GM19328 (cell line): ENCODE results near the gene ZNRF1.

ENCODE experiments used
- ATAC-seq: cut with Tn5 transposase; IDR thresholded peaks from one replicate; pipeline ENCODE4 v1.9.1; 2021; ENCODE audit warnings: mild to moderate bottlenecking, moderate library complexity; ENCODE audit not compliant: unreplicated experiment

The ZNRF1 gene

DNA sequence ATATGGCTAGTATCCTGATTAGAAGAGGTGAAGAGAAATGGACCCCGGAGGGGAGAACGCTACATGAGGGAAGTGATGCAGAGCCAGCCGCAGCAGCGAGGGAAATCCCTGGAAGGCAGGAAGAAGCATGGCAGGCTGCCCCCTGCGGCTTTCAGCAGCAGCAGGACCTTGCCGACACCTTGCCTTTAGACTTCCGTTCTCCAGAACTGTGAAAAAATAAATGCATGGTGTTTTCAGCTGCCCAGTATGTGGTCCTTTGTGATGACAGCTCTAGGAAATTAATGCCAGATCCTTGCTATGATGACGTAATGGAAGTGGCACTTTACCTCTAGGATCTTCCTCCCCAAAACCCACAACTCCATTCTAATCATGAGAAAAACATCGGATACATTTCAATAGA is 139.8 kb downstream of the ZNRF1 start:
- no peak for ATAC-seq

DNA sequence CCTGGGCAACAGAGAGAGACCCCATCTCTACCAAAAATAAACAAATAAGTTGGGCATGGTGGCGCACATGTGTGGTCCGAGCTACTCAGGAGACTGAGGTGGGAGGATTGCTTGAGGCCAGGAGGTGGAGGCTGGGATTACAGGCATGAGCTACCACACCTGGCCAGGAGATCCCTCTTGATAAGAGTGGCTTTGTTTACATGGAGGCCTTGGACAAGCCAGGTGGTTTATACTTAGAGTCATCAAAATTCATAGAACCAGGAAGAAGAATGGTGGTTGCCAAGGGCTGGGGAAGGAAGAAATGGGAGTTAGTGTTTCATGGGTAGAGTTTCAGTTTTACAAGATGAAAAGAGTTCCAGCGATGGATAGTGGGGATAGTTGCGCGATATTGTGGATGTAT is 140.7 kb downstream of the ZNRF1 start:
- no peak for ATAC-seq

DNA sequence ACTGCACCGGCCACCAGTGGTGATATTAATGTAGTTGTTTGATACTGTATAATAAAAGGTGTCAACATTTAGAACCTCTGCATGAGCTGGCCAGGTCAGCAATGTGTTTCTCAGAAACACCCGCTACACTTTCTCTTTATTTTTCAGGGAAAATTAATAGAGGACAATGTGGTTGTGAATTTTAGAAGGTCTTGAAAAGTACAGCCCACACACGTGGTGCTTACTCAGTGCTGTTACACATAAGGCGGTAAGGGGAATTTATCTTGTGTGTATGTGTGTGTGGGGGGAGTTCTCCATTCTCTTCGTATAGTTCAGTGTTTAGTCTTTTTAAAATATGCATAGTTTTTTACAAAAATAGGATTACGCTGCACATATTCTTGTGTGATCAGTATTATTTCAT is 145.1 kb downstream of the ZNRF1 start:
- ATAC-seq: no peak

DNA sequence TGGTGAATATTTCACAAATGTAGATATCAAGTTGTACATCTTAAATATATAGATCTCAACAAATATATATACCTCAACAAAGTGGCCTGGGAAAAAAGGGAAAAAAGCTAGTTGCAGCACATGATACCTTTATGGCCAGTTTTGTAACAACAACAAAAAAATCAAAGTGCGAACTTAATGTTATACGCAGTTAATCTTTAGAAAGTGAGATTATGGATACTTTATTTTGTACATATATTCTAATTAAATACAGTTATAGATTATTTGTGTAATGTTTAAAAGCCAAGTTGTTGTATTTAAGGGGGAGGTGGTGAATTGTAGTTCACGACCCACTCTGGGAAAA is 149.1 kb downstream of the ZNRF1 start:
- no peak for ATAC-seq

DNA sequence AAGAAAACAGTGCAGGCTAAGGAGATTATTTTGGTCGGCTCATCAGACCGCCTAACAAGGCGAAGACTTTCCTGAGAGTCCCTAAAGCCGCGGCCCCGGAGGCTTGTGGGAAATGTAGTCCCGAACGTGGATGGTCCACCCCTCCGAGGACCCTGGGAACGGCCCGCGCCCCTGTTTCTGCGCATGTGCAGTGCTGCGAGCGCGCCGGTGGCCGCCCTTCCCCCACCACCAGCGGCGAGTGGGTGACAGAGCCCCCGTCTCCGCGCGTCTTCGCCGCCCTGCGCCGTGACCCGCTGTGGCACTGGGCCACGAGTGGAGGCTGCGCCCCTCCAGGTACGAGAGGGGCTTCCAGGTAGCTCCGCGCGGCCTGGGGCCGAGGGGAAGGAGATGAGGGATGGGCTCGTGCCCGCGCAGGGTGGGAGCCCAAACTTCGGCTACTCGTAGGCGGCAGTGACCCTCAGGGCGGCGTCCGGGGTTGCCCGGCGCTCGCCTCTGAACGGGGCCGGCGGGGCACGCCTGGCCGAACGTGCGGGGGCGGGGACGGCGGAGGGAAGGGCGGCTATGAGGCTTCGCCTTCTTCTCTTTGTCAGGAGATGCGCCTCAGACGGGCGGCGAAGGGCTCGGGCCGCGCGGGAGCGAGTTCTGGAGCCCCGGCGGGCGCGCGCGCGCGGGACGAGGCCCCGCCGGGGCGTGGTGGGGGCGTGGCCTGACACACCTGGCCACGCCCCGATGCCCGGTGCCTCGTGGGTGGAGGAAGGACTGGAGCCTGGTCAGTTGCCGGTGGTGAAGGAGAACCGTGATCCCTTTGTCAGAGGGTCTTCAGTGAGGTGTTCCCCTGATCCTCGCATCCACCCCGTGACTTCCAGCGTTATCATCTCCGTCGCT is 149.7 kb downstream of the ZNRF1 start, which contains the start of gene ZFP1:
Gene ZFP1 (plus strand): TSS at position 214 of the 885 bp plus-strand sequence. CDS start 4,428 bp downstream, outside the sequence.
- peak; percentile 78 for ATAC-seq

DNA sequence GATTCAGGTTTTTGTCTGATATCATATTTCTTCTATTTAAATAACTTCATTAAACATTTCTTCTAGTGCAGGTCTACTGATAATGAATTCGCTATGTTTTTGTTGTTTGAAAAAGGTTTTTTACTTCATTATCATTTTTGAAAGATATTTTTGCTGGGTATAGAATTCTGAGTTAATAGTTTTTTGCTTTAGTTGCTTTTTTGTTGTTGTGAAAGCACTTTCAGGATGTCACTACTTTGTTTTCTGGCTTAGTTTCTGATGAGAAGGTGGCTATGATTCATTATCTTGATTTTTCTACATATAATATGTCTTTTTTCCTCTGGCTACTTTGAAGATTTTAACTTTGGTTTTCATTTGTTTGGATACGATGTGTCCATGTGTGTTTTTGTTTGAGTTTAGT is 153.0 kb downstream of the ZNRF1 start:
- ATAC-seq: no peak

DNA sequence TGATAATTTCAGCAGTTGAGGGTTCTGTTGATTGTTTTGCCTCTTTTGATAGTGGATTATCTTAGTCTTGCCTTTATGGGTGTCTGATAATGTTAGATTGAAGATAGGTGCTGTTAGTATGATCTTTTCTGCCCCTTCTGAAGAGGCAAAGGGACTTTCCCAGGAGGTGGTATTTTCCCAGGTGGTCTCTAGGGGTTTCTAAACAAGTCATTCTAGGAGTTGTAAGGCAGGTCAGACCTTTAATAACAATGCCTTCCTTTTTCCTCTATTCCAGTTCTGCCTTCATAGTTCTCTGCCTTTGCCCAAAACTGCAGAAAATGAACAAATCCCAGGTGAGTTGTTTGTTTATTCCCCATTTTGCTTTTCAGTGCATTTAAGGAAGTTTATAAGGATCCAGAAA is 153.8 kb downstream of the ZNRF1 start:
- no peak for ATAC-seq

DNA sequence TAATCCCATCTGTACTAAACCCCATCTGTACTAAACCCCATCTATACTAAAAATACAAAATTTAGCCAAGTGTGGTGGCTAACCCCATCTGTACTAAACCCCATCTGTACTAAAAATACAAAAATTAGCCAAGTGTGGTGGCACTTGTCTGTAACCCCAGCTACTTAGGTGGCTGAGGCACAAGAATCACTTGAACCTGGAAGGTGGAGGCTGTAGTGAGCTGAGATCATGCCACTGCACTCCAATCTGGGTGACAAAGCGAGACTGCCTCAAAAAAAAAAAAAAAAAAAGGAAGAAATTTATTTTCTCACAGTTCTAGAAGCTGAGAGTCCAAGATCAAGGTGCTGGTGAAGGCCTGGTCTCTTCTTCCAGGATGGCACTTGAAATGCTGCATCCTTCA is 161.6 kb downstream of the ZNRF1 start:
- ATAC-seq: no peak
